Measurements from ENCODE around the gene DMRTC1. TPM values are rescaled to one million over a fixed set of nuclear protein-coding genes. Genes with fewer than 3 reads are reported as not detected.
"Not testable (repeated sequence)": the region's sequence is repeated elsewhere in the genome, so short reads cannot be mapped to it uniquely, and the experiment has no call there.

The DMRTC1 gene, protein sequence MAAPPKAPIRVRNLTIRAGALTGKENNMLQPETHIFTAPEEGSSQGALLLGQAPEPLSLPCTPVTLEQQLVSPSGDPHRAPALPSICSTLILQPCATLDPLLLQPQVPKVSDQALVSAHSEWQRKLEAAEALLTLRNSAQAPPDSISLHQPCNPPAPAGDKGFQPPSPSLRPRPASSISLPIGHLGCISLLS
- polyA plus RNA-seq (2013, experiment 1 of 2), result not detected
- not detected for polyA plus RNA-seq (2013, experiment 2 of 2)

DNA sequence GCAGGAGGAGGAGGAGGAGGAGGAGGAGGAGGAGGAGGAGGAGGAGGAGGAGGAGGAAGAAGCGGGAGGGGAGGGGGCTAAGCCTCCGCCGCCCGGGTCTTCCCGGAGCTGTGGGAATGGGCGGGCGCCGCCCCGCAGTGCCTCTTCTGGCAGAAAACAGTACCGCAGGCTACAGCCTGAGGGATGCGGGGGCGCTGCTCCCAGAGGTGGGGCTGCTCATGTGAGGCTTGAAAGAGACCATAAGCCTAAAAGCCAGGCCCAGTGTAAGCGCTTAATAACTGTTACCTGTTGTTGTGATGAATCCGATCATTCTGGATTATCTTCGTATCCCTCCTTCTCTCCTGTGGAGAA, at the start of gene DMRTC1:
DMRTC1 (minus strand) TSS at position 19 of the 351 bp plus-strand sequence. CDS start 68,143 bp downstream, outside the sequence.
- H3K9me3 ChIP-seq (ENCODE audit: control insufficient read depth, low read length); H3K36me3 ChIP-seq (ENCODE audit: control insufficient read depth in 1 of 2, insufficient read depth in 2 of 2, low read depth in 1 of 2, low read length in 2 of 2); H3K4me2 ChIP-seq (ENCODE audit: low read length, poor library complexity, severe bottlenecking); H3K14ac ChIP-seq (ENCODE audit: low read length in 2 of 2); H2BK12ac ChIP-seq (ENCODE audit: low read length in 2 of 2); H3K18ac ChIP-seq (ENCODE audit: low read depth in 1 of 2, low read length in 2 of 2); H4K91ac ChIP-seq (ENCODE audit: low read length); DNase-seq; H2BK120ac ChIP-seq (ENCODE audit: low read depth, low read length); H3K9ac ChIP-seq (ENCODE audit: low read length); H2BK5ac ChIP-seq (ENCODE audit: low read depth, low read length, poor library complexity, severe bottlenecking); H3K23ac ChIP-seq (ENCODE audit: low read length in 2 of 2); H2AFZ ChIP-seq (ENCODE audit: low read depth, low read length); H2BK15ac ChIP-seq (ENCODE audit: low read depth, poor library complexity, severe bottlenecking); H3K27me3 ChIP-seq (ENCODE audit: control insufficient read depth in 1 of 2, insufficient read depth in 1 of 2, low read length in 2 of 2); H2AK5ac ChIP-seq (ENCODE audit: low read length, severe bottlenecking); H3K79me1 ChIP-seq (replicated peaks; ENCODE audit: low read length, poor library complexity, severe bottlenecking); H4K8ac ChIP-seq (ENCODE audit: low read length); H3K27ac ChIP-seq (ENCODE audit: low read length, poor library complexity, severe bottlenecking); H3K4ac ChIP-seq (ENCODE audit: low read depth in 1 of 2, low read length in 2 of 2); H3K4me3 ChIP-seq (ENCODE audit: insufficient read depth in 1 of 2, low read depth in 1 of 2, low read length in 2 of 2); H3K4me1 ChIP-seq (ENCODE audit: control insufficient read depth, insufficient read depth, low read depth, low read length): not testable (repeated sequence)
- WGBS, result no CpG with 5 or more reads among the region's 15 CpGs

DNA sequence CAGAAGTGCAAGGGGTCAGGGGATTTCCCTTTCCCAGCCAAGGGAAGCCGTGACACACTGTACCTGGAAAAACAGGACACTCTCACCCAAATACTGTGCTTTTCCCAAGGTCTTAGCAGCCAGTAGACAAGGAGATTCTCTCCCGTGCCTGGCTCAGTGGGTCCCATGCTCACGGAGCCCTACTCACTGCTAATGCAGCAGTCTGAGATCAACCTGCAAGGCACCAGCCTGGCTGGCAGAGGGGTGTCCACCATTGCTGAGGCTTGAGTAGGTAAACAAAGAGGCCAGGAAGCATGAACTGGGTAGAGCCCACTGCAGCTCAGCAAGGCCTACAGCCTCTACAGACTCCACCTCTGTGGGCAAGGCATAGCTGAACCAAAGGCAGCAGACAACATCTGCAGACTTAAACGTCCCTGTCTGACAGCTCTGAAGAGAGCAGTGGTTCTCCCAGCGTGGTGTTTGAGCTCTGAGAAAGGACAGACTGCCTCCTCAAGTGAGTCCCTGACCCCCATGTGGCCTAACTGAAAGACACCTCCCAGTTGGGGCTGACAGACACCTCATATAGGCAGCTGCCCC, 37.3 kb upstream of the DMRTC1 start:
- not testable (repeated sequence) for H3K9me3 ChIP-seq (ENCODE audit: control insufficient read depth, low read length); H3K4me2 ChIP-seq (ENCODE audit: low read length, poor library complexity, severe bottlenecking); H3K27ac ChIP-seq (ENCODE audit: low read length, poor library complexity, severe bottlenecking); H2BK12ac ChIP-seq (ENCODE audit: low read length in 2 of 2); H3K36me3 ChIP-seq (ENCODE audit: control insufficient read depth in 1 of 2, insufficient read depth in 2 of 2, low read depth in 1 of 2, low read length in 2 of 2); H3K4me3 ChIP-seq (ENCODE audit: insufficient read depth in 1 of 2, low read depth in 1 of 2, low read length in 2 of 2); H4K91ac ChIP-seq (ENCODE audit: low read length); H3K4ac ChIP-seq (ENCODE audit: low read depth in 1 of 2, low read length in 2 of 2); H2BK5ac ChIP-seq (ENCODE audit: low read depth, low read length, poor library complexity, severe bottlenecking); H3K4me1 ChIP-seq (ENCODE audit: control insufficient read depth, insufficient read depth, low read depth, low read length); H3K23ac ChIP-seq (ENCODE audit: low read length in 2 of 2); H3K14ac ChIP-seq (ENCODE audit: low read length in 2 of 2); H3K9ac ChIP-seq (ENCODE audit: low read length); H2BK15ac ChIP-seq (ENCODE audit: low read depth, poor library complexity, severe bottlenecking); DNase-seq; H2AK5ac ChIP-seq (ENCODE audit: low read length, severe bottlenecking); H3K27me3 ChIP-seq (ENCODE audit: control insufficient read depth in 1 of 2, insufficient read depth in 1 of 2, low read length in 2 of 2); H2BK120ac ChIP-seq (ENCODE audit: low read depth, low read length); H4K8ac ChIP-seq (ENCODE audit: low read length); H2AFZ ChIP-seq (ENCODE audit: low read depth, low read length); H3K79me1 ChIP-seq (replicated peaks; ENCODE audit: low read length, poor library complexity, severe bottlenecking); H3K18ac ChIP-seq (ENCODE audit: low read depth in 1 of 2, low read length in 2 of 2)
- 39% methylated on average over 4 of the region's 5 CpGs for WGBS

DNA sequence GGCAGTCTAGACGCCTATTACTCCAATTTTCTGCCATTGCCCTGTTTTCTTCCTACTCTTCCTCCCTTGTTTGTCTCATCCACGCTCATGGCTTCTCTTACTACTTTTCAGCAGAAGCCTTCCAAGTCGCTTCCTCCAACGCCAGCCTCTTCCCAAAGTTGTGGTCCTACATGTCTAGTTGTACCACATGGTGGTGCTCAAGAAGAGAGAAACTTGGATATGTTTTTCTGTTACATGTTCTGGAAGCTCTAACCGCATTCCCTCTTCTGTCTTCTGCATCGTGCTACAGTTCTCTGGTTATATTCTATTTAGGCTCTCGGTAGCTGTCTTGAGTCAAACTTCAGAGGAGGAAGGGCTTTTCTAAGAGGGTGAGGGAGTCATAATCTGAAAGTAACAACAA, 31.2 kb upstream of the DMRTC1 start:
- H2AK5ac ChIP-seq (ENCODE audit: low read length, severe bottlenecking); H3K9ac ChIP-seq (ENCODE audit: low read length); H2BK15ac ChIP-seq (ENCODE audit: low read depth, poor library complexity, severe bottlenecking); H2AFZ ChIP-seq (ENCODE audit: low read depth, low read length); H2BK5ac ChIP-seq (ENCODE audit: low read depth, low read length, poor library complexity, severe bottlenecking); H3K18ac ChIP-seq (ENCODE audit: low read depth in 1 of 2, low read length in 2 of 2); H3K79me1 ChIP-seq (replicated peaks; ENCODE audit: low read length, poor library complexity, severe bottlenecking); H3K4me1 ChIP-seq (ENCODE audit: control insufficient read depth, insufficient read depth, low read depth, low read length); H3K27ac ChIP-seq (ENCODE audit: low read length, poor library complexity, severe bottlenecking); H3K36me3 ChIP-seq (ENCODE audit: control insufficient read depth in 1 of 2, insufficient read depth in 2 of 2, low read depth in 1 of 2, low read length in 2 of 2); H3K14ac ChIP-seq (ENCODE audit: low read length in 2 of 2); DNase-seq; H3K4me3 ChIP-seq (ENCODE audit: insufficient read depth in 1 of 2, low read depth in 1 of 2, low read length in 2 of 2); H3K27me3 ChIP-seq (ENCODE audit: control insufficient read depth in 1 of 2, insufficient read depth in 1 of 2, low read length in 2 of 2); H3K9me3 ChIP-seq (ENCODE audit: control insufficient read depth, low read length); H3K4me2 ChIP-seq (ENCODE audit: low read length, poor library complexity, severe bottlenecking); H3K23ac ChIP-seq (ENCODE audit: low read length in 2 of 2); H3K4ac ChIP-seq (ENCODE audit: low read depth in 1 of 2, low read length in 2 of 2); H2BK12ac ChIP-seq (ENCODE audit: low read length in 2 of 2); H4K91ac ChIP-seq (ENCODE audit: low read length); H2BK120ac ChIP-seq (ENCODE audit: low read depth, low read length); H4K8ac ChIP-seq (ENCODE audit: low read length): not testable (repeated sequence)
- WGBS, result no CpG with 5 or more reads among the region's 7 CpGs

DNA sequence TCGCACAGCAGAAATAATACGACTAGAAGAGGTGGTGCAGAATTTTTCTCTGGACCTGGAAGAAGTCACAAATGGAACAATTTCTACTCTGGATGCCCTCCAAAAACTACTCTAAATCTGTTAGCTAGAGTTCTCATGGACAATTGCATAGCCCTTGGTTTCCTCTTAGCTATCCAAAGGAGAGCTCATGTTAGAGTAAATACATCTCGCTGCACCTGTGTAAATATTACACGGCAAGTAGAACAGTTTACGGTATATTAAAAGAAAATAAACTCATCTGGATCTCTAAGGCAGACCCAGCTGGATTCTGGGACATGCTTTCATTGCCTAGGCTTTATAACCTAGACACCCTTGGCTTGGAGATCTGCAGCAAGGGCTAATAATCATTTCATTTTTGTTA, 28.2 kb upstream of the DMRTC1 start:
- not testable (repeated sequence) for H3K4ac ChIP-seq (ENCODE audit: low read depth in 1 of 2, low read length in 2 of 2); H2BK15ac ChIP-seq (ENCODE audit: low read depth, poor library complexity, severe bottlenecking); H3K14ac ChIP-seq (ENCODE audit: low read length in 2 of 2); H2BK12ac ChIP-seq (ENCODE audit: low read length in 2 of 2); H3K4me2 ChIP-seq (ENCODE audit: low read length, poor library complexity, severe bottlenecking); H3K27ac ChIP-seq (ENCODE audit: low read length, poor library complexity, severe bottlenecking); H4K8ac ChIP-seq (ENCODE audit: low read length); H3K23ac ChIP-seq (ENCODE audit: low read length in 2 of 2); DNase-seq; H2AK5ac ChIP-seq (ENCODE audit: low read length, severe bottlenecking); H3K9ac ChIP-seq (ENCODE audit: low read length); H3K9me3 ChIP-seq (ENCODE audit: control insufficient read depth, low read length); H3K18ac ChIP-seq (ENCODE audit: low read depth in 1 of 2, low read length in 2 of 2); H3K4me3 ChIP-seq (ENCODE audit: insufficient read depth in 1 of 2, low read depth in 1 of 2, low read length in 2 of 2); H3K36me3 ChIP-seq (ENCODE audit: control insufficient read depth in 1 of 2, insufficient read depth in 2 of 2, low read depth in 1 of 2, low read length in 2 of 2); H2AFZ ChIP-seq (ENCODE audit: low read depth, low read length); H4K91ac ChIP-seq (ENCODE audit: low read length); H3K4me1 ChIP-seq (ENCODE audit: control insufficient read depth, insufficient read depth, low read depth, low read length); H3K79me1 ChIP-seq (replicated peaks; ENCODE audit: low read length, poor library complexity, severe bottlenecking); H2BK120ac ChIP-seq (ENCODE audit: low read depth, low read length); H2BK5ac ChIP-seq (ENCODE audit: low read depth, low read length, poor library complexity, severe bottlenecking); H3K27me3 ChIP-seq (ENCODE audit: control insufficient read depth in 1 of 2, insufficient read depth in 1 of 2, low read length in 2 of 2)
- no CpG with 5 or more reads among the region's 5 CpGs for WGBS
